ENCODE data around the gene TET2. TPM values are rescaled to one million over a fixed set of nuclear protein-coding genes. Genes with fewer than 3 reads are reported as not detected.

The TET2 gene
- polyA plus RNA-seq, 3 donors, result 22.6 to 47.1 (median 42.5) TPM

DNA sequence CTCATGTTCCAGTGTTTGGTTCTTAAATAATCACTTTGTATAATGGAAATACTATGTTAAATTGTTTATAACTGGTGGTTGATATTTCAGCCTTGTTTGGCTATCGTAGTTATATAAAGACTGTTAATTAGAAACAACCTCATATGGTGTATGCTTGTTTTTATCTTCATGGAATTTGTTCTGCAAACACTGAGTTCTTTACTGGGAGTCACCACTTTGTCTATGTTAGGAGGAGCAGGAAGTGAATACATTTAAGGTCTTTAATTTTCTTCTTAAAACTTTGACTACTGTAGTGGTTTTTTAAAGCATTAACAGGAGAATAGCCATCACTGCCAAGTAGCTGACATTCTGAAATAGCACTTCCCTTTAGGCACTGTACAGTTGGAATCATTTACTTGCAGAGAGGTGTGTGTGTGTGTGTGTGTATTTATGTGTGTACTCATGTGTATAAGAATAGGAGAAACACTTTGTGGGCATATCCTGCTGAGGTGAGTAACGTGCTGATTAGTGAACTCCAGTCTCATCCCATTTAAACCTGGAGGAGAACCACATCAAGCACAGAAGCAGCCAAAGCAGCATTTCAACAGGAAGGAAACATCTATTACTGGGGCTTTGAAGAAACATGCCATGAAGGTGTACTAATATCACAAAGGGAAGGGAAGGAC is 37.8 kb downstream of the TET2 start:
- Mint-ChIP-seq H3K27me3 (ENCODE audit: low read depth in 3 of 3) (no peaks in the 10 kb centered on the region), H3K36me3 (peaks cover 13 to 38% of the 10 kb centered on the region in 2 donors), H3K4me1 (peaks cover 19% of the 10 kb centered on the region), H3K27ac (peak overlapping the region in 6 of 7 donors; percentile 3 to 68 (median 38)), H3K9me3 (no peaks in the 10 kb centered on the region), H3K4me3 (no peak overlapping the region)
- peak overlapping the region in 1 of 2 donors; percentile 11 for H3K27ac ChIP-seq (ENCODE audit: low read depth in 1 of 2, low read length in 2 of 2)
- H3K4me2 ChIP-seq (replicated peaks; ENCODE audit: extremely low read depth, low read length, poor library complexity, severe bottlenecking), result no peak overlapping the region
- H3K36me3 ChIP-seq (replicated peaks in 1 of 2; ENCODE audit: control insufficient read depth in 1 of 2, insufficient read depth in 2 of 2, low read length in 2 of 2), result peaks cover 0 to 18% of the 10 kb centered on the region in 2 donors
- peaks cover 100% of the 10 kb centered on the region for H3K79me2 ChIP-seq (ENCODE audit: insufficient read depth, low read length)
- H3K4me3 ChIP-seq (replicated peaks in 1 of 3; ENCODE audit: low read depth in 2 of 3, low read length in 3 of 3), result no peak overlapping the region
- H3K27me3 ChIP-seq (ENCODE audit: control insufficient read depth in 2 of 2, insufficient read depth in 2 of 2, low read length in 2 of 2), result no peaks in the 10 kb centered on the region
- H3K9ac ChIP-seq (ENCODE audit: insufficient read depth, low read length, poor library complexity, severe bottlenecking), result no peak overlapping the region
- no peaks in the 10 kb centered on the region for H3K9me3 ChIP-seq (replicated peaks in 1 of 2; ENCODE audit: control insufficient read depth in 1 of 2, insufficient read depth in 1 of 2, low read length in 2 of 2)
- no CpG with 5 or more reads among the region's 2 CpGs for WGBS (ENCODE audit: insufficient coverage)
- no peak overlapping the region for H2AFZ ChIP-seq (ENCODE audit: insufficient read depth, low read depth, low read length, poor library complexity, severe bottlenecking)
- TF ChIP-seq, protein P1, sequence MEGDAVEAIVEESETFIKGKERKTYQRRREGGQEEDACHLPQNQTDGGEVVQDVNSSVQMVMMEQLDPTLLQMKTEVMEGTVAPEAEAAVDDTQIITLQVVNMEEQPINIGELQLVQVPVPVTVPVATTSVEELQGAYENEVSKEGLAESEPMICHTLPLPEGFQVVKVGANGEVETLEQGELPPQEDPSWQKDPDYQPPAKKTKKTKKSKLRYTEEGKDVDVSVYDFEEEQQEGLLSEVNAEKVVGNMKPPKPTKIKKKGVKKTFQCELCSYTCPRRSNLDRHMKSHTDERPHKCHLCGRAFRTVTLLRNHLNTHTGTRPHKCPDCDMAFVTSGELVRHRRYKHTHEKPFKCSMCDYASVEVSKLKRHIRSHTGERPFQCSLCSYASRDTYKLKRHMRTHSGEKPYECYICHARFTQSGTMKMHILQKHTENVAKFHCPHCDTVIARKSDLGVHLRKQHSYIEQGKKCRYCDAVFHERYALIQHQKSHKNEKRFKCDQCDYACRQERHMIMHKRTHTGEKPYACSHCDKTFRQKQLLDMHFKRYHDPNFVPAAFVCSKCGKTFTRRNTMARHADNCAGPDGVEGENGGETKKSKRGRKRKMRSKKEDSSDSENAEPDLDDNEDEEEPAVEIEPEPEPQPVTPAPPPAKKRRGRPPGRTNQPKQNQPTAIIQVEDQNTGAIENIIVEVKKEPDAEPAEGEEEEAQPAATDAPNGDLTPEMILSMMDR (IDR thresholded peaks at IDR 0.05), result no peak
- H3K4me1 ChIP-seq (ENCODE audit: control insufficient read depth in 1 of 2, insufficient read depth in 2 of 2, low read length in 2 of 2), result no peaks in the 10 kb centered on the region
- no peak for DNase-seq
- intact Hi-C loops (cut with micrococcal nuclease), result loop anchor here in 1 of 2 donors (5.0 kb wide), 1 partner anchor 37 kb away; the partner anchor contains the start of gene TET2
- peaks cover 100% of the 10 kb centered on the region for H4K20me1 ChIP-seq (ENCODE audit: insufficient read depth, low read length)

DNA sequence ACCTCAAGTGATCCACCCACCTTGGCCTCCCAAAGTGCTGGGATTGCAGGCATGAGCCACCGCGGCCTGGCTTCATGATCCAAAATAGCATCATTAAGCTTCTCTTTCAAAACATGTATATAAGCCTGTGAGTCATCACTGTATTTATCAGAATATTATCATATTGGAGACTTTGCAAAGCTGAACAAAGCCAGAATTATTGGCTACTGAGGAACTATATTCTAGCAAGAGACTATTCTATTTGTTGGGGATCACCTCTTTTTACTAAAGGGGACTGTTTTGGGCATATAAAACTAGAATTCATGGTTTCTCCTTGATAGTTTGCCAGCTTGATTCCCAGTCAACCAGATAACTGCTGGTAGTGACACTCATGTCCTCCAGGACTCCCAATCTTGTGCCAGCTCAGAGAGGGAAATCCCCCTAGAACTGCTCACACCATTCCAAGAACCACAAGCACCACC is 40.1 kb downstream of the TET2 start:
- Mint-ChIP-seq H3K4me1 (peaks cover 33% of the 10 kb centered on the region), H3K9me3 (no peaks in the 10 kb centered on the region), H3K27ac (peak overlapping the region in 4 of 7 donors; percentile 31 to 85 (median 70)), H3K27me3 (ENCODE audit: low read depth in 3 of 3) (no peaks in the 10 kb centered on the region), H3K4me3 (no peak overlapping the region), H3K36me3 (peaks cover 19 to 36% of the 10 kb centered on the region in 2 donors)
- no peak overlapping the region for H3K27ac ChIP-seq (ENCODE audit: low read depth in 1 of 2, low read length in 2 of 2)
- no peaks in the 10 kb centered on the region for H3K27me3 ChIP-seq (ENCODE audit: control insufficient read depth in 2 of 2, insufficient read depth in 2 of 2, low read length in 2 of 2)
- peaks cover 100% of the 10 kb centered on the region for H3K79me2 ChIP-seq (ENCODE audit: insufficient read depth, low read length)
- TF ChIP-seq, protein P1 (IDR thresholded peaks at IDR 0.05), result no peak
- peaks cover 100% of the 10 kb centered on the region for H4K20me1 ChIP-seq (ENCODE audit: insufficient read depth, low read length)
- peaks cover 6 to 9% of the 10 kb centered on the region in 2 donors for H3K4me1 ChIP-seq (ENCODE audit: control insufficient read depth in 1 of 2, insufficient read depth in 2 of 2, low read length in 2 of 2)
- WGBS (ENCODE audit: insufficient coverage), result no CpG with 5 or more reads among the region's 2 CpGs
- H3K4me3 ChIP-seq (replicated peaks in 1 of 3; ENCODE audit: low read depth in 2 of 3, low read length in 3 of 3), result no peak overlapping the region
- H3K4me2 ChIP-seq (replicated peaks; ENCODE audit: extremely low read depth, low read length, poor library complexity, severe bottlenecking), result no peak overlapping the region
- no peak overlapping the region for H2AFZ ChIP-seq (ENCODE audit: insufficient read depth, low read depth, low read length, poor library complexity, severe bottlenecking)
- no peaks in the 10 kb centered on the region for H3K9me3 ChIP-seq (replicated peaks in 1 of 2; ENCODE audit: control insufficient read depth in 1 of 2, insufficient read depth in 1 of 2, low read length in 2 of 2)
- H3K36me3 ChIP-seq (replicated peaks in 1 of 2; ENCODE audit: control insufficient read depth in 1 of 2, insufficient read depth in 2 of 2, low read length in 2 of 2), result peaks cover 12 to 39% of the 10 kb centered on the region in 2 donors
- H3K9ac ChIP-seq (ENCODE audit: insufficient read depth, low read length, poor library complexity, severe bottlenecking), result no peak overlapping the region
- intact Hi-C loops (cut with micrococcal nuclease), result no loop called here
- DNase-seq, result peak in 1 of 3 donors; percentile 62

Data from CD14-positive monocyte (primary cell).